Trophoblast cell (in vitro differentiated cells and primary cell): ENCODE results near the gene TCF21.
"Not testable (repeated sequence)": the region's sequence is repeated elsewhere in the genome, so short reads cannot be mapped to it uniquely, and the experiment has no call there.

Experiments used
- DNase-seq, 2 donors: peaks; one replicate each; pipeline ENCODE4 v3.0.0-alpha.2; 2016
- H2AFZ ChIP-seq: 2 replicates; pipeline ENCODE4 v1.6.1; 2013; ENCODE audit warnings: low read length, moderate library complexity, mild to moderate bottlenecking; ENCODE audit not compliant: insufficient read depth, poor library complexity
- H2AK5ac ChIP-seq: 2 replicates; pipeline ENCODE4 v1.6.1; 2013; ENCODE audit warnings: mild to moderate bottlenecking, low read length
- H2BK120ac ChIP-seq: 2 replicates; pipeline ENCODE4 v1.6.1; 2013; ENCODE audit warnings: low read length, mild to moderate bottlenecking, moderate library complexity; ENCODE audit not compliant: insufficient read depth, poor library complexity
- H2BK12ac ChIP-seq: 2 replicates; pipeline ENCODE4 v1.6.1; 2013; ENCODE audit warnings: mild to moderate bottlenecking, low read length, moderate library complexity
- H2BK5ac ChIP-seq: 2 replicates; pipeline ENCODE4 v1.6.1; 2013; ENCODE audit warnings: low read length, low read depth, moderate library complexity, mild to moderate bottlenecking; ENCODE audit not compliant: poor library complexity
- H3K14ac ChIP-seq: 2 replicates; pipeline ENCODE4 v1.6.1; 2013; ENCODE audit warnings: mild to moderate bottlenecking, low read length
- H3K18ac ChIP-seq: 2 replicates; pipeline ENCODE4 v1.6.1; 2013; ENCODE audit warnings: mild to moderate bottlenecking, low read length
- H3K23ac ChIP-seq: 2 replicates; pipeline ENCODE4 v1.6.1; 2013; ENCODE audit warnings: low read length
- H3K27ac ChIP-seq: 2 replicates; pipeline ENCODE4 v1.5.1; 2013; ENCODE audit warnings: low read depth, mild to moderate bottlenecking, inconsistent platforms, low read length, moderate library complexity
- H3K27me3 ChIP-seq: 2 replicates; pipeline ENCODE4 v1.6.1; 2013; ENCODE audit warnings: inconsistent platforms, mild to moderate bottlenecking, low read length, moderate library complexity; ENCODE audit not compliant: insufficient read depth
- H3K36me3 ChIP-seq, 2 experiments: 1 replicate in 1 of 2; 2 replicates in 1 of 2; pipeline ENCODE4 v1.6.1; 2013; ENCODE audit warnings: low read length in 2 of 2, mild to moderate bottlenecking in 2 of 2, moderate library complexity in 1 of 2; ENCODE audit not compliant: insufficient read depth in 2 of 2, control insufficient read depth in 1 of 2
- H3K4ac ChIP-seq: 2 replicates; pipeline ENCODE4 v1.6.1; 2013; ENCODE audit warnings: low read depth, mild to moderate bottlenecking, low read length, moderate library complexity
- H3K4me1 ChIP-seq, 2 experiments: 1 replicate in 1 of 2; 2 replicates in 1 of 2; pipeline ENCODE4 v1.6.1; 2013; ENCODE audit warnings: low read length in 2 of 2, mild to moderate bottlenecking in 2 of 2, moderate library complexity in 1 of 2; ENCODE audit not compliant: insufficient read depth in 2 of 2, control insufficient read depth in 1 of 2
- H3K4me2 ChIP-seq: 2 replicates; pipeline ENCODE4 v1.6.1; 2013; ENCODE audit warnings: inconsistent platforms, mild to moderate bottlenecking, low read length, moderate library complexity
- H3K4me3 ChIP-seq: 2 replicates; pipeline ENCODE4 v1.5.1; 2013; ENCODE audit warnings: mild to moderate bottlenecking, low read depth, low read length, inconsistent platforms
- H3K79me1 ChIP-seq: one replicate; pipeline ENCODE4 v1.6.1; 2013; ENCODE audit warnings: low read length
- H3K79me2 ChIP-seq: 2 replicates; pipeline ENCODE4 v1.6.1; 2013; ENCODE audit warnings: low read length, mild to moderate bottlenecking; ENCODE audit not compliant: control insufficient read depth, insufficient read depth, poor library complexity
- H3K9ac ChIP-seq: 2 replicates; pipeline ENCODE4 v1.6.1; 2013; ENCODE audit warnings: mild to moderate bottlenecking, low read length
- H3K9me3 ChIP-seq: 2 replicates; pipeline ENCODE4 v1.6.1; 2013; ENCODE audit warnings: low read depth, mild to moderate bottlenecking, control low read depth, inconsistent platforms, low read length; ENCODE audit not compliant: insufficient read depth
- H4K12ac ChIP-seq: 2 replicates; pipeline ENCODE4 v1.6.1; 2013; ENCODE audit warnings: low read depth, mild to moderate bottlenecking, low read length, moderate library complexity
- H4K8ac ChIP-seq: 2 replicates; pipeline ENCODE4 v1.6.1; 2013; ENCODE audit warnings: low read depth, mild to moderate bottlenecking, low read length, moderate library complexity
- H4K91ac ChIP-seq: one replicate; pipeline ENCODE4 v1.6.1; 2013; ENCODE audit warnings: low read depth, mild to moderate bottlenecking, low read length, moderate library complexity
- WGBS: extraction: QIAGEN DNeasy Blood & Tissue Kit; methylation state at CpG from one replicate; pipeline ENCODE4 v1.1.7; 2013; ENCODE audit warnings: missing lambda C conversion rate; ENCODE audit not compliant: insufficient read length, insufficient coverage; ENCODE audit errors: extremely low coverage; 5-methylcytosine and 5-hydroxymethylcytosine counted together

The TCF21 gene

GRCh38 chr6:133931221-133931620, 42.3 kb downstream of the TCF21 start:
- not testable (repeated sequence) for H3K14ac ChIP-seq, H2BK12ac ChIP-seq, H4K91ac ChIP-seq, H3K9ac ChIP-seq, H3K4ac ChIP-seq, H3K27ac ChIP-seq, H3K9me3 ChIP-seq, H2AFZ ChIP-seq, H2AK5ac ChIP-seq, H3K18ac ChIP-seq, H3K79me2 ChIP-seq, H4K12ac ChIP-seq, H2BK120ac ChIP-seq, H3K79me1 ChIP-seq, H3K4me2 ChIP-seq, H3K23ac ChIP-seq, H3K36me3 ChIP-seq, DNase-seq, H4K8ac ChIP-seq, H3K4me1 ChIP-seq, H3K27me3 ChIP-seq, H3K4me3 ChIP-seq, H2BK5ac ChIP-seq
- no CpG with 5 or more reads among the region's 6 CpGs for WGBS

- H3K36me3 ChIP-seq, H2BK12ac ChIP-seq, H4K91ac ChIP-seq, H4K12ac ChIP-seq, H3K27me3 ChIP-seq, H3K4ac ChIP-seq, H3K79me2 ChIP-seq, H3K9me3 ChIP-seq, H3K4me3 ChIP-seq, H3K4me1 ChIP-seq, H3K27ac ChIP-seq, H3K79me1 ChIP-seq, H2BK5ac ChIP-seq, H2BK120ac ChIP-seq, H2AK5ac ChIP-seq, H2AFZ ChIP-seq, H3K14ac ChIP-seq, H3K18ac ChIP-seq, H3K4me2 ChIP-seq, H3K9ac ChIP-seq, H3K23ac ChIP-seq, H4K8ac ChIP-seq, DNase-seq: not testable (repeated sequence)
- WGBS: no CpG with 5 or more reads among the region's 3 CpGs
These were observed 47.4 kb downstream of the TCF21 start for GRCh38 chr6:133936352-133936751.

GRCh38 chr6:133937909-133938308, 49.0 kb downstream of the TCF21 start:
- H3K79me1 ChIP-seq: no peaks in the 10 kb centered on the region
- H3K14ac ChIP-seq: no peak overlapping the region
- no peak overlapping the region for H3K4me2 ChIP-seq
- H3K27ac ChIP-seq: no peak overlapping the region
- no peaks in the 10 kb centered on the region for H3K79me2 ChIP-seq
- no peak overlapping the region for H2AK5ac ChIP-seq
- H3K4me3 ChIP-seq: no peak overlapping the region
- no peaks in the 10 kb centered on the region for H3K9me3 ChIP-seq
- no peaks in the 10 kb centered on the region for H3K27me3 ChIP-seq
- H3K36me3 ChIP-seq: no peaks in the 10 kb centered on the region
- no peak overlapping the region for H3K4ac ChIP-seq
- no peak overlapping the region for H4K91ac ChIP-seq
- no peaks in the 10 kb centered on the region for H3K4me1 ChIP-seq
- no peak overlapping the region for H2BK12ac ChIP-seq
- no peak overlapping the region for H2BK120ac ChIP-seq
- no peak for DNase-seq
- H3K9ac ChIP-seq: no peak overlapping the region
- H4K8ac ChIP-seq: no peak overlapping the region
- no peak overlapping the region for H4K12ac ChIP-seq
- H3K23ac ChIP-seq: no peak overlapping the region
- no peak overlapping the region for H2AFZ ChIP-seq
- H3K18ac ChIP-seq: no peak overlapping the region
- H2BK5ac ChIP-seq: no peak overlapping the region

GRCh38 chr6:133938533-133938932, 49.6 kb downstream of the TCF21 start:
- no peaks in the 10 kb centered on the region for H3K79me2 ChIP-seq
- DNase-seq: no peak
- no peak overlapping the region for H2AFZ ChIP-seq
- no peak overlapping the region for H3K4me2 ChIP-seq
- H3K79me1 ChIP-seq: no peaks in the 10 kb centered on the region
- H3K9ac ChIP-seq: no peak overlapping the region
- H2BK12ac ChIP-seq: no peak overlapping the region
- H3K18ac ChIP-seq: no peak overlapping the region
- H2BK5ac ChIP-seq: no peak overlapping the region
- H3K23ac ChIP-seq: no peak overlapping the region
- H3K4ac ChIP-seq: no peak overlapping the region
- H3K9me3 ChIP-seq: no peaks in the 10 kb centered on the region
- H3K4me1 ChIP-seq: no peaks in the 10 kb centered on the region
- no peak overlapping the region for H3K14ac ChIP-seq
- no peak overlapping the region for H4K91ac ChIP-seq
- H2AK5ac ChIP-seq: no peak overlapping the region
- no peak overlapping the region for H3K4me3 ChIP-seq
- no peaks in the 10 kb centered on the region for H3K36me3 ChIP-seq
- no peak overlapping the region for H4K8ac ChIP-seq
- H2BK120ac ChIP-seq: no peak overlapping the region
- WGBS: no CpG with 5 or more reads among the region's 1 CpG
- no peaks in the 10 kb centered on the region for H3K27me3 ChIP-seq
- H3K27ac ChIP-seq: no peak overlapping the region
- no peak overlapping the region for H4K12ac ChIP-seq
